ENCODE data around the gene ASB8.

DNA sequence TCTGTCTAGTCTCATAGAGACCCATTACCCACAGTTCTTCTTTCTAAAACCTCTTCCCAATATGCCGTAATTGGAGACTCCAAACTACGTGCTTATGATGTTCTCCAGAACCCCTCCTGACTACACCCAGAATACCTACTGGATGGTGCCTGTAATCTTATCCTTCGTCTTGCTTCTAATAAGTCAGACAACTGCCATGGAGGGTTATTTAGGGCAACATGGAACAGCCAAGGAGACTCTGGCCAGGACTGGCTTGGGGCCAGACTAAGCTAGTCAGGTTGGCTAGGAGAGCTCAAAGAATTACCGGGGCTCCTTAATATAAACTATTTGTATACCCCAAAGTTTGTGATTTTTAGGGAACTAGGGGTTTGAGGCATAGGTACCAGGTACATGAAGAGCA lies 31.3 kb downstream of the ASB8 start:
- TF ChIP-seq EZH2 (IDR thresholded peaks at IDR 0.05; ENCODE audit: low read length, missing control alignments): no peak
- TF ChIP-seq, protein P1, sequence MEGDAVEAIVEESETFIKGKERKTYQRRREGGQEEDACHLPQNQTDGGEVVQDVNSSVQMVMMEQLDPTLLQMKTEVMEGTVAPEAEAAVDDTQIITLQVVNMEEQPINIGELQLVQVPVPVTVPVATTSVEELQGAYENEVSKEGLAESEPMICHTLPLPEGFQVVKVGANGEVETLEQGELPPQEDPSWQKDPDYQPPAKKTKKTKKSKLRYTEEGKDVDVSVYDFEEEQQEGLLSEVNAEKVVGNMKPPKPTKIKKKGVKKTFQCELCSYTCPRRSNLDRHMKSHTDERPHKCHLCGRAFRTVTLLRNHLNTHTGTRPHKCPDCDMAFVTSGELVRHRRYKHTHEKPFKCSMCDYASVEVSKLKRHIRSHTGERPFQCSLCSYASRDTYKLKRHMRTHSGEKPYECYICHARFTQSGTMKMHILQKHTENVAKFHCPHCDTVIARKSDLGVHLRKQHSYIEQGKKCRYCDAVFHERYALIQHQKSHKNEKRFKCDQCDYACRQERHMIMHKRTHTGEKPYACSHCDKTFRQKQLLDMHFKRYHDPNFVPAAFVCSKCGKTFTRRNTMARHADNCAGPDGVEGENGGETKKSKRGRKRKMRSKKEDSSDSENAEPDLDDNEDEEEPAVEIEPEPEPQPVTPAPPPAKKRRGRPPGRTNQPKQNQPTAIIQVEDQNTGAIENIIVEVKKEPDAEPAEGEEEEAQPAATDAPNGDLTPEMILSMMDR (conservative IDR thresholded peaks at IDR 0.05 in 1 of 2, IDR thresholded peaks at IDR 0.05 in 1 of 2; ENCODE audit: low read depth in 1 of 2, low read length in 2 of 2): no peak

Measured in fibroblast of lung (primary cell).